Left kidney (tissue), 2 donors: ENCODE data around the gene KIF22. TPM values are rescaled to one million over a fixed set of nuclear protein-coding genes. Genes with fewer than 3 reads are reported as not detected.
A peak's percentile ranks its signal among the peaks of the same experiment; 100 is the strongest.

Source experiments
- DNase-seq: peaks from one replicate; pipeline ENCODE4 v3.0.0-alpha.2; 2013
- polyA plus RNA-seq: library from polyadenylated mRNA; unstranded; fragments of 120-200 nt; gene quantifications from one replicate; pipeline ENCODE4 v1.2.1, GENCODE V29; 2013; ENCODE audit not compliant: insufficient read length

The KIF22 gene
- polyA plus RNA-seq, 1 donor = 89.2 TPM

DNA sequence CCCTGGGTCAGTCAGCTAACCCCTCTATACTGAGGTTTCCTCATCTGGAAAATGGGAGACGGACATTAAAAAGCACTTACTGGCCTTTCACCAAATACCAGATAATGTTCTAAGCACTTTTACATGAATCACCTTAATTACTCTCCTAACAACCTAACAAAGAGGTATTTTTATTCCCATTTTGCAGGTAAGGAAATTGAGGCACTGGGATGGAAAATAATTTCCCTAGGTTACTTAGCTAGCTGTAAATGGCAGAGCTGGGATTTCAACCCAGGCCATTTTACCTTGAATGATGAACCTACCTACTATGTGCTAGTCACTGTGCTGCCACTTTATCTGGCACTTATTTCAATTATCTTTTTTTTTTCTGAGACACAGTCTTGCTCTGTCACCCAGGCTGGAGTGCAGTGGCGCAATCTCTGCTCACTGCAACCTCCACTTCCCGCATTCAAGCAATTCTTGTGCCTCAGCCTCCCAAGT is 3.7 kb downstream of the KIF22 start:
- no peak for DNase-seq

DNA sequence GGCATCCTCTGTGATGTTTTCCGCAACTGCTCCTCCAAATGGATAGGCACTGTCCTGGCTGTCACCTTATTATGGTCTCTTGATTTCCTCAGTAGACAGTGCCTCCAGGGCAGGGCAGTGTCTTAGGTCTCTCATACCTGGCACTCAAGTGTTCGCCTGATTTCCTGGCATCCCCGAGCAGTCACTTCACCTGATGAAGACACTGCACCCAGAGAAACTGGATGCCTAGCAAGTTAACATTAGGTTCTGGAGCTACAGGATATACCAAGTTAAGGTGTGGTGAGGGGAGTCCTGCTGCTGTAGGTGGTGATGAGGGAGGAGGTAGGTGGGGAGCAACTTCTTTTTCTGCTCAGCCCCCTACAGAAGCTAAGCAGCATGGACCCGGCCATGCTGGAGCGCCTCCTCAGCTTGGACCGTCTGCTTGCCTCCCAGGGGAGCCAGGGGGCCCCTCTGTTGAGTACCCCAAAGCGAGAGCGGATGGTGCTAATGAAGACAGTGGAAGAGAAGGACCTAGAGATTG is 11.9 kb downstream of the KIF22 start:
- DNase-seq = no peak

DNA sequence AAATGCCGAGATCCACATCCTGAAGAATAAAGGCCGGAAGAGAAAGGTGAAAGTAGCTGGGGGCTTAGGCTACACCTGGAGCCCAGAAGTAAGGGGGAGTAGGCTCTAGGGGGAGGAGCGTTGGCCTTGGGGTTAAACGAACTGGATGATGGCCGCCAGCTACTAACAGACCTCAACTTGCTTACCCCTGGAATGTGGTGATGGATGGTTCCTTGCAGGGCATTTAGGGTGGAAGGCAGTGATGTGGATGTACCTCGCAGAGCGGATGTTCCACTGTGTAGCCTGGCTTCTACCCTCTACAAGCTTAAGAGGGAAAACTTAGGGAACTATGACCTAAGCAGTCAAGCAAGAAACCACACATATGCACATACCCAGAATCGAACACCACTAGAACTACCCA is 13.5 kb downstream of the KIF22 start:
- DNase-seq = no peak

DNA sequence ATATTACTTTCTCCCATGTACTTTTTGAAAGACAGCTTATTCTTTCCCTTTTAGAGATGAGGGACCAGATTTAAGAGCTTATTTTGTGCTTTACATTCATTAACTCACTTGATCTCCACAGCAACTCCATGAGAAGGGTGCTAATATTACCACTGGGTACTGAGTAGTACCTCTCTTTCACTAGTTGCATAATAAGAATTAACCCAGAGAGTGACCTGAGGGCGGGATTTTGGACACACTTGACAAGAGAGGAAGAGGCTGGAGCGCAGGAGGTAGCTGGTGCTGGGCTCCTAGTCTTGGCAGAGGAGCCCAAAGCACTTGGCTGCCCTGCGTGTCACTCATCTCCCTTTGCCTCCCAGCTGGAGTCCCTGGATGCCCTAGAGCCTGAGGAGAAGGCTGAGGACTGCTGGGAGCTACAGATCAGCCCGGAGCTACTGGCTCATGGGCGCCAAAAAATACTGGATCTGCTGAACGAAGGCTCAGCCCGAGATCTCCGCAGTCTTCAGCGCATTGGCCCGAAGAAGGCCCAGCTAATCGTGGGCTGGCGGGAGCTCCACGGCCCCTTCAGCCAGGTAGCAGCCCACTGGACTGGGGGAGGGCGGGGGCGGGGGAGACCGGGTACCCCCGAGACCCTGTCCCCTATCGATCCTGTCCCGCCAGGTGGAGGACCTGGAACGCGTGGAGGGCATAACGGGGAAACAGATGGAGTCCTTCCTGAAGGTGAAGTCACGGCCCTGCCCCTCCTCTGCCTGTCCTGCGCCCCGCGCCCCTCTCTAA is 14.1 kb downstream of the KIF22 start:
- DNase-seq = no peak

DNA sequence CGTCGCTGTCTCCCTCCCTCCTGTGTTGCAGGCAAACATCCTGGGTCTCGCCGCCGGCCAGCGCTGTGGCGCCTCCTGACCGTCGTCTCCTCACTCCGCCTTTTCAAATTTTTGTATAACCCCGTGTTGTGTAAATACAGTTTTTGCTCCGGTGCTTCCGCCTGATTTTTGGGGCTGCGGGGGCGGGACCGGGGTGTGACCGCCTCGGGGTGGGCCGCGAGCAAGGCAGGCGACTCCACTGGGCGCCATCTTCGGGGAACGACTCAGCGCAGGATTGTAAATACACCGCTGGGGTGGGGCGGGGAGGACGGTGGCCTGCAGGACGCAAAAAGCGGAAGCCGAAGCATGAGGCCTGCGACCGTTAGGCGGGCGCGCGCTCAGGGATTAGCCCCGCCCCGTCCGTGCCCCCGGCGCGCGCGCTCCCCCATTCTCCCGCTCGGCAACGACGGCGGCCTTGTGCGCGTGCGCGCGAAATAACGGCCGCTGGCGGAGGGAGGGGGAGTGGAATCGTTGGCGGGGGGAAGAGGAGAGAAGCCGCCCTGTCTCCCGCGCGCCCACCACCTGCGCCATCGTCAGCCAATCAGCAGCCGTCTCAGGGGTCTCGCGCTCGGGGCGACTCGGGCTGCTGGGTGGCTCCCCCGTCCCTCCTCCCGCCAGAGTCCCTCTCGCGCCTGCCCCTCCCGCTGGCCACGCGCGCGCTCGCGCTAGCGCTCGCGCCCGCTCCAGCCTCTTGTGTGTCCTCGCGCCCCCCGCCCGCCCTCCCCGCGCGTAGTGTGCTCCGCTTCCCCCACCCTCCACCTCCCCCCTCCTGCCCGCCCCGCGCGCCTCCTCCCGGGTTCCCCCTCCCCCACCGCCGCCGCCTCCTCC is 14.9 kb downstream of the KIF22 start:
- DNase-seq = peak; percentile 96

DNA sequence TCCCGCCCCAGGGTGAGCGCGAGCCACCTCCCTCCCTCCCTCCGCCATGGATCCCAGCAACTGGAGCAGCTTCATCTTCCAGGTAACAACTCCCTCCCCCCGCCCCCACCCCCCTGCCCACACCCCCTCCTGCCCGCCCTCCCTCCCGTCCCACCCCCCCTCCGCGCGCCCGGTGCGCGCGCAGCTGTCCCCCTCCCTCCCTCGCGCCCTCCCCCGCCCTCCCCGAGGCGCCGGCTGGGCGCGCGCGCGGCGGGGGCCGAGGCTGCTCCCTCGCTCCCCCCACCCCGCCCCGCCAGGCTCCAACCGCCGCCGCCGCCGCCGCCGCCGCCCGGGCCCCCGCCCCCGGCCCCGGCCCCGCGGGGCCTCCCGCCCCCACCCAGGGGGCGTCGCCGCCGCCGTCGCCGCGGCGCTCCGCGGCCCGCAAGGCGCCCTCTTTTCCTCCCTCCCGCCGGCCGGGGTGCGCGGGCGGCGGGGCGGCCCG is 15.6 kb downstream of the KIF22 start, which contains the start of gene MAZ:
Gene MAZ, plus strand, starts transcription at position 431 of the 481 bp plus-strand sequence. CDS start 173 bp downstream, outside the sequence.
- DNase-seq = no peak

GRCh38 chr16:29806641-29807425 is 16.3 kb downstream of the KIF22 start:
- DNase-seq = peak; percentile 42

DNA sequence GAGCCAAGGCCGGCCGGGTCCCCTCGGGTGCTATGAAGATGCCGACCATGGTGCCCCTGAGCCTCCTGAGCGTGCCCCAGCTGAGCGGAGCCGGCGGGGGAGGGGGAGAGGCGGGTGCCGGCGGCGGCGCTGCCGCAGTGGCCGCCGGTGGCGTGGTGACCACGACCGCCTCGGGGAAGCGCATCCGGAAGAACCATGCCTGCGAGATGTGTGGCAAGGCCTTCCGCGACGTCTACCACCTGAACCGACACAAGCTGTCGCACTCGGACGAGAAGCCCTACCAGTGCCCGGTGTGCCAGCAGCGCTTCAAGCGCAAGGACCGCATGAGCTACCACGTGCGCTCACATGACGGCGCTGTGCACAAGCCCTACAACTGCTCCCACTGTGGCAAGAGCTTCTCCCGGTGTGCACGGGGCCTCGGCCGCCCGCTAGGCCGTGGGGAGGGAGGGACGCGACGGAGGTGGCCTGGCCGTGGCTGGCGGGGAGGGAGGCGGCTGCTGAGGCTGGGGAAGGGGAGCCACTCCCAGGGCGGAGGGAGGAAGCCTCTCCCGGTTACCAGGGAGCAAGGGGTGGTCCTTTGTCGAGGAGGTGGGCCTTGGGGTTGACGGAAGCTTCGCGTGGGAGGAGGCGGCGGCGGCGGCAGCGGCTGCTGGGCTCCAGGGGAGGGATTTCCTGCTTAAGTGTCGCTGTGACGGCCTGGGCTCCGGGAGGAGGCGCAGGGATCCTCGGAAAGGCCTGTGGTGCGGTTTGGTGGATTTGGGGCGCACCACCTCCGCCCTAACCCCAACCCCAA is 17.1 kb downstream of the KIF22 start:
- peak; percentile 89 for DNase-seq

GRCh38 chr16:29808219-29808900 is 17.8 kb downstream of the KIF22 start:
- DNase-seq = no peak

GRCh38 chr16:29809031-29809747 is 18.6 kb downstream of the KIF22 start:
- no peak for DNase-seq

GRCh38 chr16:29809850-29810698 is 19.5 kb downstream of the KIF22 start:
- no peak for DNase-seq

GRCh38 chr16:29810699-29811169 is 20.2 kb downstream of the KIF22 start:
- no peak for DNase-seq

DNA sequence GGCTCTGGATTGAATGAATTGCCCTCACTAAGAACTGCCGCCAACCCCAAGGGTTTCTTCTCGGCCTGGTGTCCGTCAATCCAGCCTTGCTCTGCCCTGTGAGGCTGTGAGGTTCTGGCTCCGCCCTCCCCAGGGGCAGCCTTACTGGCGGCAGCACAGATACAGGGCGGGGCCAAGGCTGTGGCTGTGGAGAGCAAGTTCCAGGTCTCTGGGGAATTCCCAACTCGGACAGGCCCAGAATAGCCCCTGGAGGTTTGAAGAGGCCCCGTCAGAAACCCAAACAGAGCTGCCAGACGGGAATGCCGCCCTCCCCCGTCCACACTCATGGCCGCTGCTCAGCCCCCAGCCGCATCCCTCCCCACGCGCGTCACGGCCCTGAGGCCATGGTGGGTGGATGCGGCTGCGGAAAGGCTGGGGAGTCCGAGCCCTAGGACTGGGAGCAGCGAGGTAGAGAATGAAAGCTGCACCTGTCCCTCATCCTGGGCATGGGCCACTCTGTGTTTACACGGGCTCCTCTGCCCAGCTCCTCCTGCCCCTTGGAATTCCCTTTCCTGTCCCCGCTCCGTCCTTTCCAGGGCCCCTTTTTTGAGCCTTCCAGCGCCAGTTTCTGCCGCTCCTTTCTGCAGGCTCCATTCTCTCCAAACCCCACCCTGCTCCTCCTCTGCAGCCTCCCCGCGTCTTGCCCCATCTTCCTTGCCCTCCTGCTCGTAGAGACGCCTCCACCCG is 20.8 kb downstream of the KIF22 start:
- DNase-seq = peak; percentile 93

DNA sequence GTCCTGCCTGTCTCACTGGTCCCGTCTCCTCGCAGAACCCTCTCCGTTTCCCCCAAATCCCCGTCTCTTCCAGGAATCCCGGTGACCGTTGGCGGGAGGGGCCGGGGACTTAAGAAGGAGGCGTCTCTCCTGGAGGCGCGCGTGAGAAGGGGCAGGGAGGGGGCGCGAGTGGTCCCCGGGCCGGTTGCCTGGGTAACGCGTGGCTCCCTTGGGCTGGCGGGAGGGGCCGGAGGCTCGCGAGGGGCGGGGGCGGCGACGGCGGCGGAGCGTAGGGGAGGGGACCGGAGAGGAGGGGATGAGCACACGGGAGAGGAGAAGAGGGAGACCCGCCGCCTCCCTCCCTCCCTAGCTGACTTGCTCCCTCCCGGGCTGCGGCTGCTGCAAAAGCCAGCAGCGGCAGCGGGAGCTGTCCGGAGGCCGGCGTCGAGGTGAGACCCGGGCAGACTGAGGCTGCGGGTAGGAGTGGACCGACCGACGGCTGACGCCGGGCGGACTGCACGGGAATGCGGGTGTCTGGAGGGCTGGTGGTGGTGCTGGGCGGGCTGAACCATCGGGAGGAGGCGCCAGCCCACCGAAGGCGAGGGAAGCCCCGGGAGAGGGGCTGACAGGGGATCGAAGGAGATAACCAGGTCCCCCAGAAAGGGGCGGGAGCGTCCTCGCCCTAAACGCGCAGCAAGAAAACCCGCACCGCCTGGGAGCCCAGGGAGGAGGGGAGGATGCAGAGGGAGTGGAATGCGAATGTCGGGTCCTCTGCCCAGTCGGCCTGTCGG is 21.5 kb downstream of the KIF22 start, which contains the start of gene PRRT2:
Gene PRRT2, plus strand, starts transcription at position 298 of the 770 bp plus-strand sequence. CDS start 862 bp downstream, outside the sequence.
- DNase-seq = peak; percentile 78

DNA sequence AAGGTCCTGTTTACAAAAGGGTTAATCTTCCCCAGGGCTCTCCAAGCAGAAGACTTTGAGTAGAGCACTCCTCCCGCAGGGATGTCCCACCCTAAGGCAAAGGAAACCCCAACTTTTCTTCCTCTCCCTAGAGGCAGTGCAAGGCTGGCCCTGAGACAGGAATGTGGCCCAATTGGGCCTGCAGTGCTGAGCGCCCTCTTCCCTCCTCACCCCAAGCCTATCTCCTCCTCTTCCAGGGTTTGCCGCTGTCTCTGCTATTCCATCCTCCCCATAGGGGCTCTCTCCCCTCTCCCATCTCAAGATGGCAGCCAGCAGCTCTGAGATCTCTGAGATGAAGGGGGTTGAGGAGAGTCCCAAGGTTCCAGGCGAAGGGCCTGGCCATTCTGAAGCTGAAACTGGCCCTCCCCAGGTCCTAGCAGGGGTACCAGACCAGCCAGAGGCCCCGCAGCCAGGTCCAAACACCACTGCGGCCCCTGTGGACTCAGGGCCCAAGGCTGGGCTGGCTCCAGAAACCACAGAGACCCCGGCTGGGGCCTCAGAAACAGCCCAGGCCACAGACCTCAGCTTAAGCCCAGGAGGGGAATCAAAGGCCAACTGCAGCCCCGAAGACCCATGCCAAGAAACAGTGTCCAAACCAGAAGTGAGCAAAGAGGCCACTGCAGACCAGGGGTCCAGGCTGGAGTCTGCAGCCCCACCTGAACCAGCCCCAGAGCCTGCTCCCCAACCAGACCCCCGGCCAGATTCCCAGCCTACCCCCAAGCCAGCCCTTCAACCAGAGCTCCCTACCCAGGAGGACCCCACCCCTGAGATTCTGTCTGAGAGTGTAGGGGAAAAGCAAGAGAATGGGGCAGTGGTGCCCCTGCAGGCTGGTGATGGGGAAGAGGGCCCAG is 22.4 kb downstream of the KIF22 start:
- DNase-seq = no peak
